ENCODE measurements around the gene HYAL2. TPM values are rescaled to one million over a fixed set of nuclear protein-coding genes. Genes with fewer than 3 reads are reported as not detected.
A peak's percentile ranks its signal among the peaks of the same experiment; 100 is the strongest.
"Not testable (repeated sequence)": the region's sequence is repeated elsewhere in the genome, so short reads cannot be mapped to it uniquely, and the experiment has no call there.

The HYAL2 gene
- total RNA-seq, 1 donor from 2014 or later = 51.8 TPM

DNA sequence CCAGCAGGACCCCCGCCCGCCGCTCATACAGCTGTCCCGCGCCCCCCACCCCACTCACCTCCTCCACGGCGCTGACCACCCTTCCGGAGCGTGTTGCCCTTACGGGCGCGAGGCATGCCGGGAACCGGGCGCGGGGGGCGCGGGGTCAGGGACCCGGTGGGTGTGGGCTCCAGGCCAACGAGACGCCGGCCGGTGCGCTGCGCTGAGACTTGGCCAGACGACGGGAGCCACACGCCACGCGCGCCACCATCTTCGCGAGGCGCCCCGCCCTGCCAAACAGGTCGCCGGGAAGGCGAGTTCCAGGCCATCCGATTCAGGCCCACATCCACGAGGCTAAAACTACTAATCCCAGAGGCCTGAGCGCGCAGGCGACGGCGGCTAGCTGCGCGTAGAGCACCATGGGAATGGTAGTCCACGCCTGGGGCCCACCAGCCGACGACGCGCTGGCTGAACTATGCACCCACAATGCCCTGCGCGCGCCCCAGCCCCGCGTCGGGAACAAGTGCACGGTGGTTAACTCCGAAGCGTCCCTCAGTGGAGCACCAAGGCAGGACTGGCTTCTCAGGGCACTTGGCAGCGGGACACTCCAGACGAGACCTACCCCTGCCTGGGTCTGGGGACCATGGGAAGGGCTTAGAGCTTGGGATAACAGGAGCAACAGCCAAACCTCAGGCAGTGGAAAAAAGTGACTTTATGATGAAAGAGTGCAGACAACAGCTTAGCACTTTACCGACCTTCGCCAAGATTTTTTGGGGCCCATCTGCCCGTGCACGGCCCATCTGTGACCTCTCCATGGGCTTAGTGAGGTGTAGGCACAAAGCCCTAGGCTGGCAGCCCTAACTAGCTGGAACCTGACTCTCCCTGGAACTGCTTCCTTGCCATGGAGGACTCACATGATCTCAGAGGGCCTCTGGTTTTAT is 30.1 kb downstream of the HYAL2 start, which contains the start of gene IFRD2:
Gene IFRD2, minus strand, starts transcription at position 271 of the 920 bp plus-strand sequence. Its CDS starts 155 bp downstream, at position 116.
- DNase-seq (ENCODE audit: low spot score) = peak; percentile 99

GRCh38 chr3:50290161-50290641 is 32.3 kb downstream of the HYAL2 start:
- no peak for DNase-seq (ENCODE audit: low spot score)

GRCh38 chr3:50289130-50289529 is 33.4 kb downstream of the HYAL2 start:
- no peak for DNase-seq (ENCODE audit: low spot score)

DNA sequence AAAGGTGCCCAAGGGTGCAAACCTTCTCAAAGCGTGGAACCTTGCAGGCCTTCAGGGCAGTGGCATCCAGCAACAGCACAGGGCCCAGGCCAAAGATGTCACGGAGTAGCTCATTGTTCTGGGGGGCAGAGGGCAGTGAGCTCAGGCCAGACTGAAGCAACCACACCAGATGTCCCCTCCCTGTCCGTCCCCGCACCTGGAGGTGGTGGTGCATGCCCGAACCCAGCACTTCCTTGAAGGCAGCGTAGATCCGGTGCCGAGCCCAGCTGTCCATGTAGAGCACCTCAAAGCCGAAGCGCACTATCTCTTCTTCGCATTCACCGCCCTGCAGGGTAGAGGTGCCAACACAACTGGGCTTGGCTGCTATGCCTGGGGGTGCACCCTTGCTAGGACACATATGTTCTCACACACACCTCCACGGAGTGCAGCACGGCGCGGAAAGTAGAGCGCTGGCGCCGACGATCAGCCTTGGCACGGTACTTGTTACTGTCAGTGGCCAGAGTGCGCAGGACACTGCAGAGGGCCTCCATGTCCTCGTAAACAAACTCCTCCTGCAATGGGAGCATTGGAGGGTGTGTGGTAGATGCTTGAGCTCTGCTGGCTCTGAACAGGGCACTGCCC is 34.0 kb downstream of the HYAL2 start:
- no peak for DNase-seq (ENCODE audit: low spot score)

DNA sequence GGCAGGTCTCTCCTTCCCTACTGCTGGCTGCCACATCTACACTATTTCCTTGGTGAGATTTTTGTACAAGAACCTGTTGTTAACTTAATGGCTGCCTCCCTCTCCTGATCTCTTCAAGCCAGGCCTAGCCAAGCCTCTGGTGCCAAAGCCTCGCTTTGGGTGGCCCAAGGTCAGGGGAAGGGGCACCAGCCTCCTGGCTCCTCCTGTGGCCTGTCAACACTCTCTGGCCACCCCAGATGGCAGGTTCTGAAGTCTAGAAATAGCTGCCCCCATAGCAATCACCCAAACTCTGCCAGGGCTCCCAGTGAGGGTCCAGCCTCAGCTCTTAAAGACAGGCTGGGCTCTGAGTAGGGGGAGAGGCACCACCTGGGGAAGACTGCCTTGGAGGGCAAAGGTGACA is 35.3 kb downstream of the HYAL2 start:
- DNase-seq (ENCODE audit: low spot score) = no peak

GRCh38 chr3:50286322-50287227 is 36.0 kb downstream of the HYAL2 start:
- DNase-seq (ENCODE audit: low spot score) = no peak

DNA sequence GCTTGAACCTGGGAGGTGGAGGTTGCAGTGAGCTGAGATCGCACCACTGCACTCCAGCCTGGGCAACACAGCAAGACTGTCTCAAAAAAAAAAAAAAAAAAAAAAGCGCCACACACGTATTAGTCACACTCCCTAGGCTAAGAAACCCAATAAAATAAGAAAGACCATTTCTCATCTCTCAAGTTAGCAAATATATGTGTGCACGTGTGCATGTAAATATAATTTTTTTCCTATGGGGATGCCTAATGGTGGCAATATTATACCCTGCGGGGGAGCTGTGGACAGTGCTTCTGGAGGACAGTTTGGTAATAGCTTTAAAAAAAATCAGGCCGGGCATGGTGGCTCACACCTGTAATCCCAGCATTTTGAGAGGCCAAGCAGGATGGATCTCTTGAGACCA is 38.4 kb downstream of the HYAL2 start:
- DNase-seq (ENCODE audit: low spot score) = not testable (repeated sequence)

DNA sequence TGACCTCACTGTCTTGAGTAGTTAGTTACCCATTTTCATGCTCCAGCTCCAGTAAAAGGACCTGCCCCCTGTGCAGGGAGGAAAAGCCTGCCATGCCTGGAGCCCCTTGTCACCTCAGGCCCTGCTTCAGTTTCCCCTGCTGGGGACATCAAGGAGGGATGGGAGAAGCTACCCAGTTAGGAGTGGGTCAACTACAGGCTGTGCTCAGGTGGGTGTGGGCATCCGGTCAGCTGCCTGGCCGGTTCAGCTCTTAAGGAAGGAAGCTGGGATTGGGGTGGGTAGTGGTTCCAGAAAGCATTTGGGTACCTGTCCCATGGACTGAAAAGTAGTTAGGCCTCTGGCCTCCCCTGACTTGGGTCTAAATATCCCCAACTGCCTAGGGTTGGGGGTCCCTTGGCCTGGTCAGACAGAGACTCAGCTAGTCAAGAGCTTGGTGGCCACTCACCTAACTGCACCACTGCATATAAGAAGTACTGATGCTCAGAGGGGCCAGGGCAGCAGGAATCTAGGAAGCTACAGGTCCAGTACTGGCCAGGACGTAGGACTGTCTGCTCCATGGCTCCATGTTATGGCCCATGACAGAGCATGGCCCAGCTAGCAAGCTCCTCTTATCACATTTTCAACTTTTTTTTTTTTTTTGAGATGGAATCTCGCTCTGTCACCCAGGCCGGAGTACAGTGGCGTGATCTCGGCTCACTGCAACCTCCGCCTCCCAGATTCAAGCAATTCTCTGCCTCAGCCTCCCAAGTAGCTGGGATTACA is 43.1 kb downstream of the HYAL2 start:
- no peak for DNase-seq (ENCODE audit: low spot score)

DNA sequence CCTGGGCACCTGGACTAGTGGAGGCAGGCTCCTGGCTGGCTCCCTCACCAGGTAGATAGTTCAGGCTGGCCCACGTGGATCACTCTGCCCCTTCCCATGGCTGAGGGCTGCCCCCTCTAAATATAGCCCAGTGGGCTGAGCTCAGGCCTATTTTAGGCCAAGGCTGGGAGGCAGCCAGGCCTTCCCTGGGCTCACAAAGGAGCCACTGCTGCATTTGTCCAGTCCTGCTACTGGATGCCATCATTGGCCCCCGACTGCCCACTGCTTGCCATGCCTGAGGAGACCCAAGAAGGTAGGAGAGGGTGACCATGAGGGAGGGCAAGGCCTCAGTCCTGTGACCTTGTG is 43.7 kb downstream of the HYAL2 start, which contains the start of gene LSMEM2:
Gene LSMEM2, plus strand, starts transcription at position 208 of the 345 bp plus-strand sequence. Its CDS starts 27 bp downstream, at position 235.
- no peak for DNase-seq (ENCODE audit: low spot score)

DNA sequence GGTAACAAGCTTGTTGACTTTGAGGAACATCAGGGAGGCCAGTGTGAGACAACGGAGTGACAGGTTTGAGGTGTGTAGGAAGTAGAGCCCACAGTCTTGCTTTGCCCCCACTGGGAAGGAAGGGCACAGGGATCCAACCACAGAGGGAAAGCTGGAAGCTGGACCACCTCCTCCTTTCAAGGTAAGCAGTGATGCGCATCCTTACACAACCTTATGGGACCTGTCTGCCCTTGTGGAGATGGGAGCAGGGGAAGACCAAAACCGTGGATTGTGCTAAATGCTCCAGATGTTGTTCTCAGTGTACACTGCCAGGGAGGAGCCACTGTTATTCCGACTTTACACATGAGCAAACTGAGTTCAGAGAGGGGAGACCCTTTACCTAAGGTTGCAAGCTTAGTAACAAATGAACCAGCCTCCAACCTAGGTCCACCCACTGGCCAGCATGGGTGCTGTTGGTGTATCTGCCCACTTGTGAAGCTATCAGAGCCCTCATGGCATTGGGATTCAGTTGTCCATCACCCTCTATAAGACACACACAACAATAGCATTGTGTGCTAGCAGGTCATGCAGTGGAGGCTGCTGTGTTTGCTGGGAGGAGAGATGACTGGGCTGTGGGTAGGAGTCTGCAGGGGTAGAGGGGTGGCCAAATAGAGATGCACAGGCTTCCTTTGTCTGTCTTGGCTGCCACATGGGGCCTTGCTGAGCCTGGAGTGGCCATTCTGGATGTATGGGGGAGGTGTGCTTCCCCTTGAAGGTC is 44.2 kb downstream of the HYAL2 start:
- DNase-seq (ENCODE audit: low spot score) = no peak

DNA sequence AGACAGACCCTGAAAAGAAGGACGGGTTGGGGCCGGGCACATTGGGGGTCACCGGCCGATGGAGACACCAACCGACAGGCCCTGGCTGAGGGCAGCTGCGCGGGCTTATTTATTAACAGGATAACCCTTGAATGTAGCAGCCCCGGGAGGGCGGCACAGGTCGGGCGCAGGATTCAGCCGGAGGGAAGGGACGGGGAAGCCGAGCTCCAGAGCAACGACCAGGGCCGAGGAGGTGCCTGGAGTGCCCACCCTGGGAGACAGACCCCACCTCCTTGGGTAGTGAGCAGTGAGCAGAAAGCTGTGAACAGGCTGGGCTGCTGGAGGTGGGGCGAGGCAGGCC is 45.8 kb downstream of the HYAL2 start:
- DNase-seq (ENCODE audit: low spot score) = no peak

- DNase-seq (ENCODE audit: low spot score) = no peak
Measured at GRCh38 chr3:50275996-50276761, 46.4 kb downstream of the HYAL2 start.

DNA sequence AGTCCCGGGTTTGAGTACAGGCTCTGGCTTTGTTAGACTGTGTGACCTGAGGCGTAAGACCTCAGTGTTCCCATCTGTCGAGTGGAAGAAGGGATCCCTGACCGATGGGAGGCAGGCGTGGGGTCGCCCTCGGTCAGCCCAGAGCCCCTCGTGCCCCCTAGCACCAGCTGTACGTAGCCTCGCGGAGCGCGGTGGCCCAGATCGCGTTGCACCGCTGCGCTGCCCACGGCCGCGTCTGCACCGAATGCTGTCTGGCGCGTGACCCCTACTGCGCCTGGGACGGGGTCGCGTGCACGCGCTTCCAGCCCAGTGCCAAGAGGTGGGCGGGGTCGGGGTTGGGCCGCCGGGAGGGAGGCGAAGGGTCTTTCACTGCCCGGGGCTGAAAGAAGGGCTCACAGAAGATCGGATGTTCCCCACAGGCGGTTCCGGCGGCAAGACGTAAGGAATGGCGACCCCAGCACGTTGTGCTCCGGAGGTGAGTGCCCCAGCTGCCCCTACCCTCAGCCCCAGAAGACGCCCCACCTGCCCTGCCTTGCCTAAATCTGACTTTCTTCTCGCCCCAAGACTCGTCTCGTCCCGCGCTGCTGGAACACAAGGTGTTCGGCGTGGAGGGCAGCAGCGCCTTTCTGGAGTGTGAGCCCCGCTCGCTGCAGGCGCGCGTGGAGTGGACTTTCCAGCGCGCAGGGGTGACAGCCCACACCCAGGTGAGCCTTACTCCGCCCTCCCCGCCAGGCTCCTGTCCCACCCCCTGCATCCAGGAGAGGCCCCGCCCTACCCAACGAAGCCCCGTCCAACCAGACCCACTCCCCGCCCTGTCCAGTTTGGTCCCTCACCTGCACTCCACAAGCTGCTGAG is 47.2 kb downstream of the HYAL2 start:
- no peak for DNase-seq (ENCODE audit: low spot score)

DNA sequence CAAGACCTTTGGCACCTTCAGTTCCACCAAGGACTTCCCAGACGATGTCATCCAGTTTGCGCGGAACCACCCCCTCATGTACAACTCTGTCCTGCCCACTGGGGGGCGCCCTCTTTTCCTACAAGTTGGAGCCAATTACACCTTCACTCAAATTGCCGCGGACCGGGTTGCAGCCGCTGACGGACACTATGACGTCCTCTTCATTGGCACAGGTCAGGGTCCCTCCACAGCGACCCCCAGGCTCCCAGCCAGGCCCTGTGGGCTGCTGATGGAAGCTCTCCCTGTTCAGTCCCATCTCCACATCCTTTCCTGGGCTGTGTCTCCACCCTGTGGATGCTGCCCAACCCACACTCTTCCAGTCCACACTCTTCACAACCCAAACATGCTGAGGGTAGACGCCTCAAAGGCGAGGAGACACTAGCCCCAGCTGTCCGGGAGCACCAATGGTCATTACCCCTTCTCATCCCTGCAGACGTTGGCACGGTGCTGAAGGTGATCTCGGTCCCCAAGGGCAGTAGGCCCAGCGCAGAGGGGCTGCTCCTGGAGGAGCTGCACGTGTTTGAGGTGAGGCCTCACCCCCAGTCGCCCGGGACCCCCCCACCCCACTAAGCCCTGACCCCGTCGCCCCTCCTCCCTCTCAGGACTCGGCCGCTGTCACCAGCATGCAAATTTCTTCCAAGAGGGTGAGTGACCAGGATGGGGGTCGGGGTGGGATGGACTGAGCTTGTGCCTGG is 48.0 kb downstream of the HYAL2 start:
- DNase-seq (ENCODE audit: low spot score) = no peak

GRCh38 chr3:50273689-50274065 is 48.9 kb downstream of the HYAL2 start:
- DNase-seq (ENCODE audit: low spot score) = no peak

DNA sequence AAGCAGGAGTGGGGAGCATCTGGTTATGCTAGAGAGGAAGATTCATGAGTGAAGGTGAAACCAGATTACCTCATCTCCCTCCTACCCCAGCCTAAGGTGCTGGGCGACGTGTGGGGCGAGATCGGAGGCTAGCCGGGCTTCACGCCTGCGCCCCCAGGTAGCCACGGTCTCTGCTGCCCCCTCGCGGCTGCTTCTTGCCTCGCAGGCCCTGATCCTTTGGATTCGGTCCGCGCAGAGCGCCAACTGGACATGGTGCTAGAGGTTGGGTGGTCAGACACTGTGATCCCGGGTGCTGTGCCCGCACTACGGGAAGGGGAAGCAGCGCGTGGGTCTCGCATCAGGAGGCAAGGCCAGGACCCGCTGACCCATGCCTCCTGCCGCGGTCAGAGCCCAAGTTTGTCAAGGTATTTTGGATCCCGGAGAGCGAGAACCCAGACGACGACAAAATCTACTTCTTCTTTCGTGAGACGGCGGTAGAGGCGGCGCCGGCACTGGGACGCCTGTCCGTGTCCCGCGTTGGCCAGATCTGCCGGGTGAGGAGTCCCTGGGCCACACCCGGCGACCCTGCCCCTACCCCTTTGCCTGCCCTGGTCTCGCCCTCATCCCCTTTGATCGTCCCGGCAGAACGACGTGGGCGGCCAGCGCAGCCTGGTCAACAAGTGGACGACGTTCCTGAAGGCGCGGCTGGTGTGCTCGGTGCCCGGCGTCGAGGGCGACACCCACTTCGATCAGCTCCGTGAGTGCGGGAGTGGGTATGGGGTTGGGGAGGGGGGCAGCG is 49.4 kb downstream of the HYAL2 start:
- DNase-seq (ENCODE audit: low spot score) = peak; percentile 69

DNA sequence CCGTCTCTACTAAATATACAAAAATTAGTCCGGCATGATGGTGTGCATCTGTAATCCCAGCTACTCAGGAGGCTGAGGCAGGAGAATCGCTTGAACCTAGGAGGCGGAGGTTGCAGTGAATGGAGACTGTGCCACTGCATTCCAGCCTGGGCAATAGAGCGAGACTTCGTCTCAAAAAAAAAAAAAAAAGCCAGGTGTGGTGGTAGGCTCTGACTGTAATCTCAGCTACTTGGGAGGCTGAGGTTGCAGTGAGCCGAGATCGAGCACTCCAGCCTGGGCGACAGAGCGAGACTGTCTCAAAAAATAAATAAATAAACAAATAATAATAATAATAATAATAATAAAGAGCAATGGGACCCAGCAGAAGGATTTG is 50.0 kb downstream of the HYAL2 start:
- not testable (repeated sequence) for DNase-seq (ENCODE audit: low spot score)

Data from umbilical cord (tissue), 2 donors.